NOMO-1 (cell line): ENCODE data around the gene BBIP1.

Source experiments
- DNase-seq, 2 experiments: peaks; one replicate each; lab custom pipeline; 2025; ENCODE audit not compliant: unreplicated experiment in 2 of 2; lab: John Stamatoyannopoulos, UW

Gene BBIP1

DNA sequence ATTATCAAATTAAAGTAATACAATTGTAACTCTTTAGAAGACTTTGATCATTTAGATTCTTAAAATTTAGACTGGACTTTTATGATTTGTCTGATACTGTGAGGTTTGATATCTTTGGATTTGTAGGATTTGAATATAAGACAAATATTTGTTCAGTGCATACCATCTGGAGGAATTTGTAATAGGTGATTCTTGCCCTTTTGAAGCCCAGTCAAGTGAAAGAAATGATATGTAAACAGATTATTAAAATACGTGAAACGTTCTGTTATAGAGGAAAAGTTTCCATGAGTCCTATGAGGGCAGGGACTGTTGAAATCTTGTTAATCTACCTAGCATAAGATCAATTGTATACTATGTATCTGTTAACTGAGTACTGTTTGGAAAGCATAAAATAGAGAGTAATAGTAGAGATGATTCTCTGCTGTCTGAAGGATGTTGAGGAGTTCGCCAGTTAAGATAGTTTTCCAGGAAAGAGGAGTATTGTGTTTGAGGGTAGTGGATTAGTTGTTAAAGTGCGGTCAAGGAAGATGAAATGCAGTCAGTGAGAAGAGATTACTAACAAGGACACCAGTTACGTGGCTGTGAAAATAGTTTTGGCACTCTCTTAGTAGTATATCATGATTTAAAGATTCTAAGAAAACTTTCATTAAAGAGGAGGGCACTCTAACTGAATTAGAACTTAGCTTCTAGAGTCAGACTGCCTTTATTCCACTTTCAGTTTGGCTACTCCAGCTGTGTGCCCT lies 32.9 kb downstream of the BBIP1 start:
- no peak for DNase-seq

DNA sequence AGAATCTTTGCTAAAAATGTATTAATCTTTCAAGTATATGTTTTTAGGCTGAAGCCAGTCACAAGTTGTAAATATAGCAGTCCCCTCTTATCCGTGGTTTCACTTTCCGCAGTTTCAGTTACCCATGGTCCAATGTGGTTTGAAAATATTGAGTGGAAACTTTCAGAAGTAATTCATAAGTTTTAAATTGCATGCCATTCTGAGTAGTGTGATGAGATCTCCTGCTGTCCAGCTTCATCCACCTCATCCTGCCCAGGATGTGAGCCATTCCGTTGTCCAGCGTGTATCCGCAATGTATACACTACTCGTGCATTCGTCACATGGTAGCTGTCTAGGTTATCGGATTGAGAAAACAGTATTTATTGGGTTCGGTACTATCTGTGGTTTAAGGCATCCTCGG lies 35.1 kb downstream of the BBIP1 start:
- no peak for DNase-seq

DNA sequence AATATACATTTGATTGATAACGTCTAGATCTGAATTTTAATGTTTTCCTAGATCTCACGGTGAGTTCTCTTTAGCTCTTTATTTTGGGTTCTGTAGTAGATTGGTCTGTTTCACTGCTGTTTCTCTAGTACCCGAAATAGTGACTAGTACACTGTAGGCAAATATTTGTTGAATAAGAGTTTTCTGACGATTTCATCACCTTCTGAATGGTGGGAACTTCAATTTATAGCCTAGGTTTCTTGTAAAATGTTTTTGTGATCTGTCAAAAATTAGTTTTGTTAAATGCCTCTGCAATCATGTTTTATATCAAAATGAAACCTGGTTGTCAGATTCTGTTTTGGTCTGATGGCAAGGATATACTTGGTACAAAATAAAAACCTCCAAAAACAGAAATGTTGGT lies 37.1 kb downstream of the BBIP1 start:
- DNase-seq: no peak

DNA sequence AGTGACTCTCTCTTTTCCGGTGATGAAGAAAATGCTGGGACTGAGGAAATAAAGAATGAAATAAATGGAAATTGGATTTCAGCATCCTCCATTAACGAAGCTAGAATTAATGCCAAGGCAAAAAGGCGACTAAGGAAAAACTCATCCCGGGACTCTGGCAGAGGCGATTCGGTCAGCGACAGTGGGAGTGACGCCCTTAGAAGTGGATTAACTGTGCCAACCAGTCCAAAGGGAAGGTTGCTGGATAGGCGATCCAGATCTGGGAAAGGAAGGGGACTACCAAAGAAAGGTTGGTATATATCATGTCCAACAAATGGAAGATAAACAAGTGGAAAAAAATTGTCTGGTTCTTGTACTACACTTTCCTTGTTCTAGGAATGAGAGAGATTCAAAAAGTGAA lies 37.7 kb downstream of the BBIP1 start:
- no peak for DNase-seq

DNA sequence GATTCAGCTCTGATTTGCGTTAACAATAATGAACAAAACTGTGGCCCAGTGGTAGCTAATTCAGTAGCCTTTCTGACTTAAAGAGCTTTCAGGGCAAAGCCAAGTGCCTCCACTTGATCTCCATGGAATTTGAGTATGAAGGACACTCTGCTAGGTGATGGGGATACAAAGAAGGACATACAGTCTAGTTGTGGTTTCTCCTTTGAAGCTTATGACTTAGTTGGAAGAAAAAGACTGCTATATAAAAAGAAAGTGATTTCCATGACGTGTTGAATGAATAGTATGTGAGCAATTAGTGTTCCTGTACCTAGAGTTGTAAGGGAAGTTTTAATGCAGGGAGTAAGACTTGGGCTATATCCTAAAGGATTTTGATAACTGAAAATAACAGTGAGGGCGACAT lies 39.0 kb downstream of the BBIP1 start:
- DNase-seq: no peak

DNA sequence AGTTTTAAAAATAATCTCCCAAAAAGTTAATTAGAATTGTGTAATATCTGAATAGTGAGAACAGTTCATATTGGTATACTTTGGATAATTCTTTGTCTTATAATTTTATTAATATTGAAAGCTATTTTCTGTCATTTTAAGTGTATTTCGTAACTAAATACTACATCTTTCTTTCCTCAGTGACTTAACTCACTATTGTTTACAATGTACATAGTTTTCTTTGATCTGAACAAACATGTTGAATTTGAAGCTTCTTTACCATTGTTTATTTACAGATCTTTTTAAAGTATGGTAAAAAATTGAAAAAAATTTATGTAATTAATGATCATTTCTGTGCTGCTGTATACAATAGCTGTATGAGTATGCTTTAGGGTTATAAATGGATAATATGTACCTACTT lies 42.2 kb downstream of the BBIP1 start:
- DNase-seq: no peak

DNA sequence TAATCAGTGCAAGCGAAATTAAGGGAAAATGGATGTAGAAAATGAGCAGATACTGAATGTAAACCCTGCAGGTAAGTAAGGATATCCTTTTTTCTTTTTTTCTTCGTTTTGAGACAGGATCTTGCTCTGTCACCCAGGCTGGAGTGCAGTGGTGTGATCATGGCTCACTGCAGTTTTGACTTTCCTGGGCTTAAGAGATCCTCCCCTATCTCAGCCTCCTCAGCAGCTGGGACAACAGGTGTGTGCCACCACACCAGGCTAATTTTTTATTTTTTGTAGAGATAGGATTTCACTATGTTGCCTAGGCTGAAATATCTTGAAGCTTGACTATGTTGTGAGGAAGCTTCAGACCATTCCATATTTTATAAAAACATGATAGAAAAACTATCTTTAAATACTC lies 43.0 kb downstream of the BBIP1 start:
- no peak for DNase-seq

DNA sequence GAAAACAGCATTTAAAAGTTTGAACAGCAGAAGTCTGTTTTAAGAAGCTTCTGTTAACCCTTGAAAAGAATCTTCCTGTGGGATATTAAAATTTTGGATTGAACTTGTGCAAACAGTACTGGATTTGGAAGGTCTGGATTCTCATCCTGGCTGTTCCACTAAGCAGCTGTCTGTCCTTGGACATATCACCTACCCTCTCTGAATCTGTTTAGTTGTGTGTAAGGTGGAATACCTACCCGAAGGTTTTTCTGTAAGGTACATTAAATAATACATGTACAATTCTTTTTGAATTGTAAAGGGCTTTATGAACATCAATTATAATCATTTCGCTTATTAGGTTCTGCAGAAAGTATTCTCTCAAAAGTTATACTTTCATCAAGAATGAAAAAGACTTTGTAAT lies 45.0 kb downstream of the BBIP1 start:
- DNase-seq: no peak

DNA sequence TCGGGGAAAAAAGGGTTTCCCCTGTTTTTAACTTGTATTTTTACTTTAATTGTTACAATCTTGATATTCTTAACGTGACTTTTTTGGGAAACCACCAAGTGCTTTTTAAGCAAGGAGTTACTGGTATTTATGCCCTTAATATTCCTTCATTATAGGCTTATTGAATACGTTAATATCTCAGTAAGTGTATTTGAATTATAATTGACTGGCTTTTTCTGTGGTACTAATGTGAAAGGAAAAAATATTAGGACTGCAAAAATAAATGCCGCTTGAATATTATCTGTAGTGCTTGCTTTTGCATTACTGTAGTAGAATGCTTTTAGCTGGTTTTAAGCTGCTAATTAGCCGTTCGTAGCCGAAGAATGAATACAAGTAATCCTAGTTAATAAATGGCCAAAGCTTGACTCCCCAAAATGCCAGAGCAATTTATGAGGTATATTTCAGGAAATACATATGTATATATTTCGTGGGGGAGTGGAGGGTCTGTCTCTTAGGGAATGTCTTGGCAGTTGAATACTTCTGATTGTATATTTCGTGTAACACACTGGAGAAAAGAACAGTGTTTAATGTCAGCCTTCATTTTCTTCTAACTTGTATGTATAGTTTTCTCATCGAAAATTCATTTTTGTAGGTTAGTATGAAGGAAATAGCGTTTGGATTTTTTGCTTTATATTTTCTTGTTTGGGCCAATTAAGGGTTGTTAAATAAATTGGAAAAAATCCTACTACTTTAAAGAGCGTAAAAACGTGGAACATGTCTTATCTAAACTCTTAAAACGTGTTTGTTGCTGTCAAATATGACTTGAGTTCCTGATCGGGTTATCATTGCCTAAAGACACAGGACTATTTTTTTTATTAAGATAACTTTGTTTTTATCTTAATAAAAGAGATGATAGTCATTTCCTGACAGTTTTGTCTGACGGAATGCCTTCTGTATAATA lies 45.7 kb downstream of the BBIP1 start:
- DNase-seq: peak in 1 of 2 experiments; percentile 51

DNA sequence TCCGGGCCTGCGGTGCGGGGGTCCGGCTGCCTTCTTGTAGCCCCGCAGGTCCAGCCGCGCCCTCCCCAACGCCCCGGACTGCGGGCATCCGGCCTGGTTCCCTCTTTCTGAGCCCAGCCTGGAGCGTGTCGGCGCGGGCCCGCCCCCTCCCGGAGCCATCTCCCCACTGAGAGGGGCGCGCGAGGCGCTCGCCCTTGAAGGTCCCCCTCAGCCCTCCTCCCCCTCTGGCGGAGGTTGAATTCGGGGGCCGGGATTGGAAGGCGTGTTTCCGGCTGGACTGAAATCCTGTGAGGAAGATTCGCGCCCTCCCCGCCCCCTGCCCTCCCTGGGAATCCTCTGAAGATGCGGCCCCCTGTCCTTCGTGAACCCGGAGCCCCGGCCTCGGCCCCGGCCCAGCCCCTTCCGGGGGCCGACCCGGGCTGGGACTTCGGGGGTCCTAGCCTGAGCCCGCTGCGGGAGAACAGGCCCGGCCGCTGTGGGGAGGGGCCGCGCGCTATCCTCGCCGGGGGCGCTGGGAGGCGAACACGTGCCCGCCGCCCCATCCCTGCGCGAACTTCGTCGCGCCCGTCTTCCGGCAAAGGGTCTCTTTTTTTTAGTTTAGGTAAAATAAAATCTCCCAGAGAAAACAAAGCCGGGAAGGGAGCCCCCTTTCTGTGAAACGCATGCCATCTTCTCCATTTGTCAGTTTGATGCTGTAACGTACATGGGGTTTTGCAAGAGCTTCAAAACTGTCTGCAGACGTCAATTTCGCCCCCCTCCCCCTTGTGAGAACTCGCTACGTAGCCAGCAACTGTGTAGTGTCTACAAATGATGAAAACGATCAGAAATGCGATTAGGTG lies 46.6 kb downstream of the BBIP1 start:
- DNase-seq: peak; percentile 88 to 90

DNA sequence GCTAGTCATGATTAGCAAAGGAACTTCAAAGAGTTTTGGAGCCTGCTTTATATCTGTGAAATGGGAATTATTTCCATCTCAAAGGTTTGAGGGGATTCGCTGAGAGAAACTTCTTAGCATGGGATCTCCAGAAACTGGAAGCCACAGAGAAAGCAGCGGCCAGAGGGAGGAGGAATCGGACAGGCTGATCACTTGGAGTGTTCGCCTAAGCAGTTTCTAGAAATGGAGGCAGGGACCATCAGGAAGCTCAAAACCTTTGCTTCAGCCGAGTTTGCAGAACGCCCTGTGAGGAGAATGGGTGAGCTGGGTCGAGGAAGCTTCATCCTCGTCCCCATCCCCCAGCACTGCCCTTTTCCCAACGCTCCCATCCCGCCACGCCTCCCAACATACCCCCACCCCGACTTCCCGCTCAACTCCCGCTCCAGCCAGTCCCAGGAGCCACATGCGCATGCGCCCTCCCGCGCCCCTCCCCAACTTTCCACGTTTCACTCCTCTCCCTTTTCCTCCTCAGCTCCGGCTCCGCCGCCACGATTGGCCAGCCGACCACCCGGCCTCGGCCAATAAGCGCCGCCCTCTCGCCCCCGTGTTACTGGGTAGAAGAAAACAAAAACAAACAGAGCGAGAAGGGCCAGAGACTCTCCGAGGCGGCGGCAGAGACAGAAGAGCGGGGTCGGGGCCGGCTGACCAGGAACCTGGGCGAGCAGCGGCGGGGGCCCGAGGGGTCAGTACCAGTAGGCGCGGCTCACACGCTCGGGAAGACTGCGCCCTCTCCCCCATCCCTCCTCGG lies 47.5 kb downstream of the BBIP1 start, which contains the start of gene PDCD4:
PDCD4 (plus strand) TSS at position 631 of the 787 bp plus-strand sequence. CDS start 4,100 bp downstream, outside the sequence.
- peak; percentile 93 to 94 for DNase-seq

DNA sequence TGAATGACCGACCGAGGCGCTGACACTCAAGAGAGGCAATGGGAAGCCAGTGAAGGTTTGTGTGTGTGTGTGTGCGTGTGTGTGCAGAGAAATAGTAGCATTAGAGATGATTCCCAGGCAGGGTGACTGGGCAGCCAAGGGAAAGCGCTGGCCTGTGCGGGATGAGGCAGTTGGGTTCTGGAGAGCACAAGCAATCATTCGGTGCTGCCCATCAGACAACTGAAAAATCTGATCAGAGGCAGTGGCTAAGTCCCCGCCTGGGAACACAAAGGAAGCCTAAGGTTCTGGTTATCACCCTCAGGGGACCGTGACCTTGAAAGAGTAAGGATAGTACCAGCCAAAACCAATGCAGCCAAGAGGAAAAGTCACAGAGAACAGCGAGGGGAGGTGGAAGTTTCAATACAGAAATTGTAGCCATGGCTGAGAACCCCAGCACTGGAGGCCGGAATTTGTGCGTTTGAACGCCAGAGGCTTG lies 48.1 kb downstream of the BBIP1 start:
- DNase-seq: no peak

DNA sequence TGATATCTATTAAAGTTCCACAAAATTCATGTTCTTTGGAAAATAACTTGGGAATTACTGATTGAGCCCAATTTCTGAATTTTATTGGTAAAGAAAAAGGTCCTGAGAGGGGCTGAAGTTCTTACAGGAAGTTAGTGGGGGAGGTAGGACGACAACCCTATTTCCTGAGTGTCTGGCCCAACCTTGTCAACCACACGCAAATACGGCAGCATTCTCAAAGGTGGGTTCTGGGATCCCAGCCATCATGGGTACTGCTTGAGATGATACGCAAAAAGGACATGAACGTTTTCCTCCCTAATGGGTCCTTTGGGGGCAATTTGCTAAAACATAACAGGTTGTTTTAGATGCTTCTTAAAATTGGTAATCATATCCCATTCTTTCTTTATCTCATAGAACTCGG lies 50.0 kb downstream of the BBIP1 start:
- DNase-seq: no peak

DNA sequence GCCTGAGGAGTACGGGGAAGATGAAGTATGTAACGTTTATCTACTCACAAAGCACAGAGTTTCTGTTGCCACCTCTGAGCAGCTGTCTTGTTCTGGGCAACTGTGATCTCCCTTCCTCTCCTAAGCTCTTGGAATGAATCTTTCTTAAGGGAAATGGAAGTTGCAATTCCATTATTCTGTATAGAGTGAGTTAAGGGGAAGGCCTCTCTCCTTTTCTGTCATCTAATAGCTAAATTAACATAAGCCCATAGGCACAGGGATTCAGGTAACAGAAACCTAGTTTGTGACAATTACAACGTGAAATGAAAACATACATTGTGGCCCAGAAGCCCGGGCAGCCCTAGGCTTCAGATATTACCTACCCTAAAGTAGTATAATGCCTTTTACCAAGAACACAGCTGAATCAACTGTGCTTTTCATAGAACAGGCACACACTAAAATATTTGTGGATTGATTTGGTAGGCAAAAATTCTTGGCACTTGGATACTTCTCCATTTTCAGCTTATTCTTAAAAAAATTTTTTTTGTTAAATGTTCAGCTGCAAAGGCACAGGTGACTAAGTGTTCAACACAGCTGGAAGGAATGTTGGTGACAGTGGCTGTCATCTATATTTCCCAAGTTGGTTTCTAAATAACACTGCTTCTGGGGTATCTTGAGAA lies 51.0 kb downstream of the BBIP1 start:
- no peak for DNase-seq

DNA sequence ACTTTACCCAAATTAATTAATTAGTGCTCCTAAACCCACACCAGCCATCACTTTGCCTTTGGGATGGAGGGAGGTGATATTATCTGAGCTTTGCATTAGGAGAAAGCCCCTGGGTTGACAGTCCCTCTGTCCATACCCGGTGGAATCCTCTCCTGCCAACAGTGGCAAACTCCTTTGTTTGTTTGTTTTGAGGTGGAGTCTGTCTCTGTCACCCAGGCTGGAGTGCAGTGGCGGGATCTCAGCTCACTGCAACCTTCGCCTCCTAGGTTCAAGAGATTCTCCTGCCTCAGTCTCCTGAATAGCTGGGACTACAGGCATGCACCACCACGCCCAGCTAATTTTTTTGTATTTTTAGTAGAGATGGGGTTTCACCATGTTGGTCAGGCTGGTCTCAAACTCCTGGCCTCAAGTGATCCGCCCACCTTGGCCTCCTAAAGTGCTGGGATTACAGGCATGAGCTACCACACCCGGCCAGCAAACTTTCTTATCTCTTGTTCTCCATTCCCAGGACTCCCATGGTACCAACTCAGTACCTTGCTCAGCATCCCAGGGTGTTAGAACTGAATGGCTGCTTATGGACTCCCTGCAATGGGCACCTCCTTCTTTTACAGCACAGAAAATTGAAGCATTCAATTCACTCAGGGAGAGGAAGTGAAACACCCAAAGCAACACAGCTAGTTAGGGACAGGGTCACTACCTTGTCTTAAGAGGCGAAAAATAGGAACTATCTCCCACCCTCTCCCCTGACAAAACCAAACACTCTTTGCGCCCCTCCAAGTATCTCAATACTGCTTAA lies 51.8 kb downstream of the BBIP1 start:
- peak; percentile 67 to 94 for DNase-seq

DNA sequence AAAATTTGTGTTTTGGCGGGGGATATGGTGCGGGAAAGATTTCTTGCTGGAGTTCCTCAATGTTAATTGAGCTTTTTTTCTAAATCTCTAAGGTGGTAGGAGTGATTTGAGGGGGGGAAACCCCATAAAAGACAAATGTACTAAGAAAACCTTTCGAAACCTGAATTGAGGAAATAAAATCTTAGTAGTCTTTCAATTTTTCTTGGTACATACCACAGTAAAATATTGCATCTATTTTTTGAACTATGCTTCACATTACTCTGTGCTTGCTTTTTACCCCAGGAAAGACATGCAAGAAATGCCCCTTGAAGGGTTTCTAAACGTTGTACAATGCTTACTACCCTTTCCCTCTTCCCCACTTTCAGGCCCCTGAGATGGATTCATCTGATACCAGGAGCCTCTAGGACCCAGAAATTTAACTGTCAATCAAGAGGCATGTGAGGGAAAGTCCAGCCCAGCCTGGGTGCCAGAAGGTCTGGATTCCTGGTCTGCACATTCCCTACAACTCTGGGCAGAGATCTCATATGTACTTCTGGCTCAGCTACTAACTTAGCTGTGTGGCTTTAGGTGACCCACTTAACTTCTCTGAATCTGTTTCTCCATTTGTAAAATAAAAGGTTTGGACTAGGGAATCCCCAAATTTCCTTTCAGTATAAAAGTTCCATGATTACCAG lies 53.0 kb downstream of the BBIP1 start:
- DNase-seq: peak in 1 of 2 experiments; percentile 67

DNA sequence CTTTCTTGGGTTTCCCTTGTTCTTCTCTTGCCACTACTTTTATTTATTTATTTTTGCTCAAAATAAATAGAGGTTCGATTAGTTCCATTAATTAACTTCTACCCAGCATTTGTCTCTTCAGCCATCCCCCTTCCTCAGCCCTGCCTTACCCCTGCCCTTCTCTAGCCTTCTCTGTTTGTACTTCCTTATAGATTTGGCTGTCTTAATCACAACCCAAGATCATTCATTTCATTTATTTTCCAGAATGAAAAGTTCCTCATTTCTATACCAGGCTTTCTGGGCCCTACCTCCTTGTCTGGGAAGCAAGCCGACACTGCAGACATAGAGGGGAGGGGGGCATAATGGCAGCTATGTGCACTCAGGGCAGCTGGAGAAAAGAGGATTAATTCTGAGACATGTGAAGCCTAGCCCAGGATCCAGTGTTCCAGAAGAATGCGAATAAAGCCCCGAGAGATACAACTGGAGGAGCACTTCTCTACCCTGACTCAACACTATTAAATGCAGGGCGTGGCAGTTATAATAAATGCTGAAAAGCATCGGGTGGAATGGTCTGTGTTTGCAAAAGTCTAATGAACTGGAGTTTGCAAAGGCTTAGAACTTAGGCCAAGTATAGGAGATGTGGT lies 53.7 kb downstream of the BBIP1 start:
- peak in 1 of 2 experiments; percentile 67 for DNase-seq
